Loucy (cell line): ENCODE results near the gene CGB8.

Source experiments
- CTCF ChIP-seq: fragments of 200-600 bp; sonication (generic); conservative IDR thresholded peaks from 2 replicates; pipeline ENCODE4 v1.5.1; 2014; ENCODE audit warnings: mild to moderate bottlenecking, antibody characterized with exemption, low read length
- EZH2phosphoT487 ChIP-seq: fragments of 200-600 bp; IDR thresholded peaks from 2 replicates; pipeline ENCODE4 v1.6.1; 2018; ENCODE audit warnings: antibody characterized with exemption, mild to moderate bottlenecking, moderate library complexity, borderline replicate concordance

- TF ChIP-seq CTCF (no peak), EZH2phosphoT487 (no peak)
Observed at GRCh38 chr19:49022116-49022515, 26.8 kb downstream of the CGB8 start.
